HK-2 (cell line): ENCODE measurements around the gene PCCA.
"Not testable (repeated sequence)": the region's sequence is repeated elsewhere in the genome, so short reads cannot be mapped to it uniquely, and the experiment has no call there.

Experiments used
- DNase-seq: peaks from one replicate; pipeline ENCODE4 v3.0.0-alpha.2; 2018; ENCODE audit not compliant: unreplicated experiment

Gene PCCA

DNA sequence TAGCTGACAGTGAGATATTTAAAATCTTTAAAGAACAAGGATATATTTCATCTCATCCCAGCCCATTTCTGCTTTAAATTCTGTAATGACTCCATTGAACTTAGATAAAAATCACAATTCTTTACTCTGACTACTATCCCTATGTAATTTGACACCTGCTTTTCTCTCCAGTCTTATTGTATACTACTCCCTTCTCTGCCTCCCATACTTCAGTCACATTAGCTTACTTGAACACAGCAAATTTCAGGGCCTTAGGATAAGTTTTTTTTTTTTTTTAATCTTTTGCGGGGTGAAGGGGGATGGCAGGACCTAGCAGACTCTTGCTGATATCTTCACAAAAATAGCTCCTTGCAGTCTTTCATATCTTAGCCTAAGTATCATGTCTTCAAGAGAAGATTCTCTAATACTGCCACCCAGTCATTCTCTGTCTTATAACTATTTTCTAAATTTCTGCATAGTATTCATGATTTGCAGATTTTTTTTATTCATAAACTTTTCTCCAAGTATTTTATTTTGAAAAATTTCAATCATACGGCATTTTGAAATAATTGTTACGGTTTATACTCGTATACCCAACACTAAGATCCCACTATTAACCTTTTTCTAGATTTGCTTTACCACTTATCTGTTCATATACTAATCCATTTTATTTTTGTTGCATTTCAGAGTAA is 151.4 kb downstream of the PCCA start:
- no peak for DNase-seq

DNA sequence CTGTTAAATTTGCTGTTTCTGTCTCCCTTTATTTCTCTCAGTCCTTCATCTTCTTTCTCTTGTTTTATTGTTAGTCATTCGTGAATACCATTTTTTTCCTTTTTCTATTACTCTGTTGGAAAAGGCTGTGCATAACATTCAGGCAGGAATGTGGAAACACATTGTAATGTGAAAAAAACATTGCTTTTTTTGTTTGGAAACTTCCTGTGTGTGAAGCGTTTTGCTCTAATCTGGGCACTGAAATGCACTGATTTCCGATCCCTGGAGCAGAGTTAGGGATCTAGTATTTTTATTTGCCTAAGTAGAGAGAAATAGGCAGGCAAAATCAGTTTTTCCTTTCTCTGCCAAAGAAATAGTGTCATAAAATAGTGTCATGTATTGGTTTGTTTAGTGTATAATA is 155.5 kb downstream of the PCCA start:
- no peak for DNase-seq

DNA sequence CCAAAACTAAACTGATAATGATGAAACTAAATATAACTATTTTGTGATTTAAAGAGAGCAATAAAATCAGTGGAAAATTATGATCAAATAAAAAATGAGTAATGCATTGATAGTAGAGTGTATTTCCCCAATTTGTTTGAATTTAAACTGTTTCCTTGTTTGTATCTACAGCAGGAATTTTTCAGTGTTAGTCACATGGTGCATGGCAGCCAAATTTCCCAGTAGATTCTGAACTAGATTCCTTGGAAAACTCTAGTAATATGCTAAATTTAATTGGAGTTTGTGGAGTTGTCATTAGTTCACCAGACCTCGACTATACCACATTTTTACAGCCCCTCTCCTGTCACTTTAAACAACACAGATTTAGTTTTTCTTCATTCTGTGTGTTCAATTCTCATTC is 156.2 kb downstream of the PCCA start:
- DNase-seq: no peak

DNA sequence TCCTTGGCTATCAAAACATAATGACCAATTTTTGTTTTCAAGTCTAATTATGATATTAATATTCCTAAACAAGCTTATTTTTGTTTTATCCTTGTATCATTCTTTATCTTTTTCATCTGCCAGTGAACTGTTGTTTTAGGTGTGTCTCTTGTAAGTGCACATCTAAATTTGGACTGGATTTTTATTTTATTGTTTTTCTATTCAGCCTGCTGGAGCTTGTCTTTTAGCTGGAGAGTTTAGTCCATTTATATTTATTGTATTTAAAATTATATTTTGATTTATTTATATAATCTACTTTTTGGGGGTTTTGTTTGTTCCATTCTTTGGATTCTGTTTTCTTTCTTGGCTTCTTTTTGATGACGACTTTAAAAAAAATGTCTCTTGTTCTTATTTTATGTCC is 159.0 kb downstream of the PCCA start:
- no peak for DNase-seq

DNA sequence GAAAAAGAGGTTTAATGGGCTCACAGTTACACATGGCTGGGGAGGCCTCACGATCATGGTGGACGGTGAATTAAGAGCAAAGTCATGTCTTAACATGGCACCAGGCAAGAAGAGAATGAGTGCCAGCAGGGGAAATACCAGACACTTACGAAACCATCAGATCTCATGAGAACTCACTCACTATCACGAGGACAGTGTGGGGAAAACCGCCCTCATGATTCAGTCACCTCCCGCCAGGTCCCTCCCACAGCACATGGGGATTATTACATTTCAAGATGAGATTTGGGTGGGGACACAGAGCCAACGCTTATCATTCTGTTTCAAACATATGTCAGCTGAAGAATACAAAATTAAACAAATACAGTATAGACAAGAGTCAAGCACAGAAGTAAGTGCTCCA is 165.1 kb downstream of the PCCA start:
- no peak for DNase-seq

DNA sequence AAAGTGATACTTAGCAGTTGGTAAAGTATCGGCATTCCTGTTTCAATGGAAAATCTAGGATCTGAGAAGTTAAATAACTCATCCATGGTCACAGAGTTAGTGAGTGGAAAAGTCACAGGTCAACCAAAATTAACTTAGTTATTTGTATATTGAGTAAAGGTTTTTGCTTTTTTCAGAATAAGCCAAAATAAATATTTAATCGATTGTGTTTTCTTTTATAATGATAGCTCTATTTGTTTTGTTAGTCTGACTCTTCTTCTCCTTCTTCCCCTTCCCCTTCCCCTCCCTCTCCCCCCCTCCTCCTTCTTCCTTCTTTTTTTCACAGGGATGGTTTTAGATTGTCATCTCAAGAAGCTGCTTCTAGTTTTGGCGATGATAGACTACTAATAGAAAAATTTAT is 173.5 kb downstream of the PCCA start:
- DNase-seq: no peak

DNA sequence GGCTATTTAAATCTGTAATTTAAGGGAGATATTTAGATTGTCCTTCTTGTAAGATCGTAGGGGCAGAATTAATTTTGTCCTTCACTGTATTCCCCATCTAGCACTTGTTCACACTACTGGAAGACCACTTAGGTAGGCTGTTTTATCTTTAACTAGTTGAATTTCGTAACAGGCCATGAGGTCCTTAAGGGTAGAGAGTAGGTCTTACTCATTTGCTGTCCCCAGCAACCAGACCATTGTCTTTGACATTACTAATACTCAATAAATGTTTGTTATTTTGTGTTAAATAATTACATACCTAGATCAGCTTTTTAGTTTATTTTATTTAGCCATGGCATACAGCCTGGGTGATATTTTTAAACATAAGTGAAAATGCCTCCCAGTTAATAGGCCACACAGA is 177.1 kb downstream of the PCCA start:
- no peak for DNase-seq

DNA sequence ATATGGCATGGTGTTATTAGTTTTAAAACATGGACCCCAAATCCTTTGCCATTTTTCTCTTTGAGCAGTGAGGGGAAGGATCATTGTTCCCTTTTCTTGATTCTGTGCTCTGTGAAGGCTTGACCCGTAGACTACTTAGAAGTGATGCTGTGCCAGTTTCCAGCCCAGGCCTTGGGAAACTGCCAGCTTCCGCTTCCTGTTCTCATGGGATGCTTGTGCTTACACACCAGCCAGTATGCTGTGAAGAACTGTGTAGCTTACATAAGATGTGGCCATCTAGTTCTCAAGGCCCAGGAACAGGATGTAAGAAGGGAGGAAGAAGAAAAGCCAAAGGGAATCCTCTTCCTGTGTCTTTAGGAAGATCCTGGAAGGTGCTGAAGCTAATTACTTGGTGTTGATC is 180.9 kb downstream of the PCCA start:
- peak; percentile 6 for DNase-seq

DNA sequence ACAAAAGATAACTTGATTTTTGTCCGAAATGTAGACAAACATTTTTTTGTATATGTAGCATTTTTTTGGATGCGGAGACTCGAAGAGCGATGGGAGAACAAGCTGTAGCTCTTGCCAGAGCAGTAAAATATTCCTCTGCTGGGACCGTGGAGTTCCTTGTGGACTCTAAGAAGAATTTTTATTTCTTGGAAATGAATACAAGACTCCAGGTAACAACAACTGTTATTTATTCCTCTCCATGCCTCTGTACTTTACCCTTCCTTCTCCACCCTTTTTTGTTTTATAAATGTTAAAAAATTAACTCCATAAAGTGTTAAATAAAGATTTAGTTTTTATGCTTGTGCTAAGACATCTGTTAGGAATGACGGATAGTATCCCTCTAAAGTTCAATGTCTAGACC is 184.2 kb downstream of the PCCA start:
- DNase-seq: no peak

DNA sequence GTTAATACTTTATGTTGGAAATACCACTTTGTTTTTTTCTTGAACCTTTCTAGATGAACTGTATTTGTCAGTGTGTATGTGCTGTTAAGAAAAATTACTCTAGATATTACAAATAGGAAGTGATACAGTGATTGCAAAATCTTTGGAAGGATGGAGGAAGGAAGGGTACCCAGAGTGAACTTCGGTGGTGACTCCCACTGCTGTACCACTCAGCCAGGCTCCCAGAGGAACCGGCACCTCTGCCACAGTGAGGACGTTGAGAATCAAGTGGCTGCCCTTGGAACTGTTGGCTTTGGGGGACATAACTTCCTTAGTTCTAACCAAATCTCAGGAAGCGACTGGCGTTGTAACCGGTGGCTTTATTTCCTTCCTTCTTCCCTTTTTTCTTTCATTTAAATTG is 184.7 kb downstream of the PCCA start:
- no peak for DNase-seq

DNA sequence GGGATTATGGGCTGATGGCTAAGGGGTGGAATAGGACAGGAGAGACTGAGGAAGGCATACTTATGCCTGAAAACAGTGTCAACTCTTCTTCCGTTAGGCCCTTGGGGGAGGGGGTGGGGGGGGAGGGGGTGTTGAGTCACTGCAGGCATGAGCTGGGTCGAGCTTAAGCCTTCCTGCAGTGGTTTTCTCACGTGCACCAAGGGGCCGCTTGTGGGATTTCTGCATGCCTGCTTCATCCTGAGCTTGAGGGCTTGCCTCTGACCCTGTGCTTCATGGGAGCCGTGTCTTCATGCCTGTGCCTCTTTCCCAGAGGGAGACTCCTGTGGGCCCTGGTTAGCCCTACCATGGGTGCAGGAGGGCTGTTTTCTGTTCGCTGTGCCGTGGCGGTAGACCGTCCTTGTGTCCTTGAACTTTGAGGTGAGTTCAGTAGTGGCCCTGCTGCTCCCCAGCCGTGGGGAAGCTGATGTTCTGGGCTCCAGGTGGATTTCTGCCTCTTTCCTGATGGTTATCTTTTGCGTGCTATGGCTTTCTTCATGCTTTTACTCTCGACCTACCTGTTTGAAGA is 186.1 kb downstream of the PCCA start:
- DNase-seq: peak; percentile 74

DNA sequence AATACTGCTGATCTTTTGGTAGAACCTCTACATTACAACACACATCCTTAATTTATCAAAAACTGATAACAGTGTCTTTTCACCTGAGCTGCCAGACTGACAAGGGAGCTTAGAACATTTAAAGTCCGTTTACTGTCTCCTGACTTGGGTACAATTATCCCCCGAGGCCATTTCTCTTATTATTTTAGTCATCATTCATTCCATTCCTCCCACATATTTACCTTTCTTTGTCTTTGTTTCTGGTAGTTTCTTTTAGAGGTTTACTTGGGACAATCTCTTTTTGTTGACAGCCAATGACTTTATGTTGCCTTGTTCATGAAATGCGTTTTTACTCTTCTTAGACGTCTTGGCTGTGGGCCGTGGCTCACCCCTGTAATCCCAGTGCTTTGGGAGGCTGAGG is 186.9 kb downstream of the PCCA start:
- DNase-seq: no peak

DNA sequence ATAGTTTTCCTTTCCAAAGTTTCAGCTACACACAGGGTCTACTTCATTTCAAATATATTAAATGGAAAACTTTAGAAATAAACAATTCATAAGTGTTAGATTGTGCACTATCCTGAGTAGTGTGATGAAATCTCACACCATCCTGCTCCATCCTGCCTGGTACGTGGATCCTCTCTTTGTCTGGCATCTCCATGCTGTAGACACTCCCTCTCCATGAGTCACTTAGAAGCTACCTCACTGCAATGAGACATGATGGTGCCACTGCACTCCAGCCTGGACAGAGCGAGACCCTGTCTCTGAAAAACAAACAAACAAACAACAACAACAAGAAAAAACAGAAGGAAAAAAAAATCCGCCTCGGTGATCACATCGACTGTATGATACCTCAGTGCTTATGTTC is 191.8 kb downstream of the PCCA start:
- DNase-seq: no peak

DNA sequence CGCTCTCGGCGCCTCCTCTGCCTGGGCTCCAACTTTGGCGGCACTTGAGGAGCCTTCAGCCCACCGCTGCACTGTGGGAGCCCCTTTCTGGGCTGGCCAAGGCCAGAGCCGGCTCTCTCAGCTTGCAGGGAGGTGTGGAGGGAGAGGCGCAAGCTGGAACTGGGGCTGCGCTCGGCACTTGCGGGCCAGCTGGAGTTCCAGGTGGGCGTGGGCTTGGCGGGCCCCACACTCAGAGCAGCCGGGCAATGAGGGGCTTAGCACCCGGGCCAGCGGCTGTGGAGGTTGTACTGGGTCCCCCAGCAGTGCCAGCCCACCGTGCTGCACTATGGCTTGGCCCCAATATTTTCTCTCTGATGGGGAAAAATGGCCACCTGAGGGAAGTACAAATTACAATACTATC is 193.4 kb downstream of the PCCA start:
- not testable (repeated sequence) for DNase-seq

DNA sequence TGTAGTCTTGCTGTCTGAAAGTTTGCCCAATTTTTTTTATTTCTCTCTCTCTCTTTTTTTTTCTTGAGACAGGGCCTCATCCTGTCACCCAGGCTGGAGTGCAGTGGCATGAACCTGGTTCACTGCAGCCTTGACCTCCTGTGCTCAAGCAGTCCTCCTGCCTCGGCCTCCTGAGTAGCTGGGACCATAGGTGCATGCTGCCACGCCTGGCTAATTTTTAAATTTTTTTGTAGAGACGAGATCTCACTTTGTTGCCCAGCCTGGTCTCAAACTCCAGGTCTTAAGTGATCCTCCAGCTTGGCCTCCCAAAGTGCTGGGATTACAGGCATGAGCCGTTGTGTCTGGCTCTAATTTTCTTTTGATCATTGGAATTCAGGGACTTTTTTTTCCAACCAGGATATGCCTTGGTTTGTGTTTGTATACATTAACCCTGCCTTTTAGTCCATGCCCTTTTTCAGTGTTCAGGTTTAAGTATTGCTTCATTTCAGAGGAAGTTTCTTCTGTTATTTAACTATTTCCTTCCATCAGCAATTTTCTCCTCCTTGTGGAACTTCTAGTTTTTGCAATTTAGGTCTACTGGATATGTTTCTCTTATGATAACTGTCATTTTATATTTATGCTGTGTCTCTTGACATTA is 201.4 kb downstream of the PCCA start:
- no peak for DNase-seq

DNA sequence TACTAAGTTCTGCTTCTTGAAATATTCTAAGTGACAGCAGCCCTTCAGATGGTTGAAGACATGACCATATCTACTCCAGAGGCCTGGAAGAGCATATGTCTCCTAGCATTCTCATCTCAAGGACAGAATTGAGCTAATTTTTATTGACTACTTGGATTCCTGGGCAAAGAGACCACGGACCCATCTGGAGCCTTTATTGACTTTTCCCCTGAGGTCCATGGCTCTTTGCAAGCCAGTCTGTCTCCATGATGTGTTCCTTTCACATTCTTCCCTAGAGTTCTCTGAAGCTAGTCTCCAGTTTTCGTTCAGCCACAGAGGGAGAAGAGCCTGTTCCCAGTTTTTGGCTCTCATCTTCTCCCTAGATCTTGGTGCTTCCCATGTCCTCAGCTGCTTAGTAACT is 202.7 kb downstream of the PCCA start:
- no peak for DNase-seq

DNA sequence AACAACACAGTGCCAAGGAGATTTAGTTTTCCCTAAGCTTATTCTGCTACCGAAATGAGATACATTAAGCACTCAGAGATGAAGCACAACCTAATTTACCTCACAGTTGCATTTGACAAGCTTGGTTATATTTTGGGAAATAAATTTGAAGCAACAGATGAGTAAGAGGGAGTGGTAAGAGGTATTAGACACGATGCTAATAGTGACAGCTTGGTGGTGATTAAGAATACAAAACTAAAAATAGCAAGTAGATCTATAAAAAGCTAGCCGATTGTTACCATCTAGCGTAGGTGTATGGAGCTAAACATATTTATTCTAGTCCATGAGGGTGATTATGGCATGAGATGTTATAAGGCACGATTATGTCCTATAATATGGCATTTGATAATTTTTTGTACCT is 208.5 kb downstream of the PCCA start:
- DNase-seq: no peak

DNA sequence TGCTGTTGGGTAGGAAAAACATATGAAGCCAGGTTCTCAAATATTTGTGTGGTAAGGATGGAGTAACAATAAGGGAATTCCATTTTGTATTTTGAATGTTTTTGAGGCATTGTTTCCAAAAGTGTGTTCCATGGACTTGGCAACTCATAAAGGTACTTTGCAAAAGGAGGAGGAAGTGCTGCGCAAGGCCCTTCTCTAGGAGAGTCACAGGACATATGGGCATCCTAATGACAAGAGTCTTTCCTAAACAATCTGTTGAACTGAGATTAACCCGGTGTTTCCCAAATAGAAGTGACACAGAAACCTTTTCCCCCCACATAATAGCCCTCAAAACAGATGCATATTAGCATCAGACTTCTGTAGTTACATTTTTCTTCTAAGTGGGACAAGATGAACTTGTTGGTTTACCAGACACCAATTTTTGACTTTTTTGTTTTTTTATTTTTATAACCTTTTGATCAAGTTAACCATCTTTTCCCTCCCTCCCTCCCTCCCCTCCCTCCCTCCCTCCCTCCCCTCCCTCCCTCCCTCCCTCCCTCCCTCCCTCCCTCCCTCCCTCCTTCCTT is 209.3 kb downstream of the PCCA start:
- DNase-seq: no peak

DNA sequence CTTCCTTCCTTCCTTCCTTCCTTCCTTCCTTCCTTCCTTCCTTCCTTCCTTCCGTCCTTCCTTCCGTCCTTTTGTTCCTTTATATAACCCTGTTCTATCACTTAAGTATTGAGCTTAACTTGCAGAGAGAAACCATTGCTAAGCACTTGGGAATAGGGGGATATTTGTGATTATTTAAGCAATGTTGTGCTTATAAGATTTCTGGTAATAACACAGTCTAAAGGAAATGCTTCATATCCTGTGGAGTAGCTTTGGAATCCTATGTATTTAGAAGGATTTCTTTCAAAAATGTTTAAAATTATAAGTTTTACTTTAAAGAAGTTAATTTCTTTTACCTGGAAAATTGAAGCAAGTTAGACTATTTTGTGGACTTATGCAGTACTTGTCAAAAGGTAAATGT is 209.8 kb downstream of the PCCA start:
- no peak for DNase-seq

DNA sequence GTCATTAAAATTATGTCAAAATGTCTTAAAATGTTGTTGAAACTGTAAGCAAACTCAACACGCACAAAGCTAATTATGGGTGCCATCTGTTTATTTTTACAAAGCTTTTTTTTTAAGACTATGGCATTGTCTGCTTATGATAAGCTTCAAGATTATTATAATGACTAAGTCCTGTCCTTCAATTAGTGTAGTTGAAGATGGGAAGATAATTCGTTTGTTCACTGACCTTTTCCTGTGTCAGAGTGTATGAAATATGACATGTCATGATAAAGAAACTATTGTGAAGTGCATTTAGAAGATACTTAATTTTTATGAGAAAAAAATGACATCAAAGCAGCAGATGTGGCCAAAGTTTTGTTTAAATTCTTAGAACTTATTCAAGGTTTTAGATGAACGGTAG is 211.3 kb downstream of the PCCA start:
- no peak for DNase-seq

DNA sequence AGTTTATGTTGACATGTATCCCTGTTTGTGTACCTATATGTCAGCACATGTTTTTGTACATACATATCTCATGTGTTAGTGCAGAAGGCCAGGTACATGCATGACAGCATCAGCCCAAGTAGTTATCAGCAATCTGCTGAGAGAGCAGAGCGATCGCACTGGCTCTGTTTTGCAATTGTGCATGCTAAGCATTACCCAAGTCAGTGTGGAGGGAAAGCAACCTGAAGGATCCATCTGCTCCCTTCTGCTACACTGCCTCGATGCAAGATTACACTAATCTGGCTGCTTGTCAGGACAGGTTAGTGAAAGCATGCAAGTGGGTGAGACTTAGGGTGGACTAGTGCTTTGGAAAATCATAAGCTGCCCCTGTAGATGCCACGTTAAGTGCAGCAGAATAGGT is 211.8 kb downstream of the PCCA start:
- no peak for DNase-seq

DNA sequence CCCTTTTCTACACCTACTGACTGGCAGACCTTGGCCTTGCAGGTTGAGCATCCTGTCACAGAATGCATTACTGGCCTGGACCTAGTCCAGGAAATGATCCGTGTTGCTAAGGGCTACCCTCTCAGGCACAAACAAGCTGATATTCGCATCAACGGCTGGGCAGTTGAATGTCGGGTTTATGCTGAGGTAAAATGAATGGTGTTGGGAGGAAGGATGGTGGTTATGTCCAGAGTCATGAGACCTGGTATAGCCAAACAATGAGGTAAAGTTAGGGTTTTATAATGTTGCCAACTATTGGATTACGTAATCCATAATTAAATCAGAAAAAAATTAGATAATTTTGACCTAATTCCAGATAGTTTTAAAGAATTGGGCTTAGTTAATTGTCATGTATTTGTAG is 212.5 kb downstream of the PCCA start:
- DNase-seq: no peak

DNA sequence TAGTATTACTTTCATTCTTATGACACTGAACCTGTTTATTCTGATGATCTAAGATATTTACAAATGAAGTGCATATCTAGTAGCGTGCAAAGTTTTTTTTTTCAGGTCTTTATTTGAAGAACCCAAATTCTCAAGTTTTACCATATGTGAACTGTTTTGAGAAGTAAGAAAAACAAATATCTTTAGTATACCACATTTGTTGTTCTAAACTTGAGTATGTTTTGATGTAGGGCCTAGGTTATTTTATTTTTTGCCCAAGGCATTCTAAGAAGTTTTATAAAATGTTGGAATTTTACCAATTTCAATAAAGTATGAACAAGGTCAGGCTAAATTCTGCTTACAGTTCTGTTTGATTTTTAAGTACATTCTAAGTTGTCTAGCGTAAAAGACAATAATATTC is 213.5 kb downstream of the PCCA start:
- DNase-seq: no peak
